ENCODE results near the gene FAM13C.

DNA sequence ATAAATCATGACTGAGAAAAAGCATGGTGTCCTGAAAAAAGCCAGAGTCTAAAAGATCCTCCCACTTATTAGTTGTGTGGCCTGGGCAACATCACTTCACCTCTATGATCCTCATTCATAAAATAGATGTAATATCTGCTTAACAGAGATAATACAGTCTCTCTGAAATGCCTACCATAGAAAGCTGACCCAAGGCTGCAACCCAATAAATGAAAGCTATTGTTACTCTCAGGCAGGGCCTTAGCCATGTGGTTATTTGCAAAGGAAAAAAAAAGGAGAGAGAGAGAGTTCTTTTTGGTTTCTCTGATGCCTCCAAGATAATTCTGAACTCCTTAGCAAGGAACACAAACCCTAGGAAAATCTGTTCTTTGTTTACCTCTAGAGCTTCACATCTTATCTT is 7.9 kb downstream of the FAM13C start:
- TF ChIP-seq POLR2A (IDR thresholded peaks at IDR 0.05) (no peak), POLR2AphosphoS5 (IDR thresholded peaks at IDR 0.05) (no peak)
- TF ChIP-seq, protein P1, sequence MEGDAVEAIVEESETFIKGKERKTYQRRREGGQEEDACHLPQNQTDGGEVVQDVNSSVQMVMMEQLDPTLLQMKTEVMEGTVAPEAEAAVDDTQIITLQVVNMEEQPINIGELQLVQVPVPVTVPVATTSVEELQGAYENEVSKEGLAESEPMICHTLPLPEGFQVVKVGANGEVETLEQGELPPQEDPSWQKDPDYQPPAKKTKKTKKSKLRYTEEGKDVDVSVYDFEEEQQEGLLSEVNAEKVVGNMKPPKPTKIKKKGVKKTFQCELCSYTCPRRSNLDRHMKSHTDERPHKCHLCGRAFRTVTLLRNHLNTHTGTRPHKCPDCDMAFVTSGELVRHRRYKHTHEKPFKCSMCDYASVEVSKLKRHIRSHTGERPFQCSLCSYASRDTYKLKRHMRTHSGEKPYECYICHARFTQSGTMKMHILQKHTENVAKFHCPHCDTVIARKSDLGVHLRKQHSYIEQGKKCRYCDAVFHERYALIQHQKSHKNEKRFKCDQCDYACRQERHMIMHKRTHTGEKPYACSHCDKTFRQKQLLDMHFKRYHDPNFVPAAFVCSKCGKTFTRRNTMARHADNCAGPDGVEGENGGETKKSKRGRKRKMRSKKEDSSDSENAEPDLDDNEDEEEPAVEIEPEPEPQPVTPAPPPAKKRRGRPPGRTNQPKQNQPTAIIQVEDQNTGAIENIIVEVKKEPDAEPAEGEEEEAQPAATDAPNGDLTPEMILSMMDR (IDR thresholded peaks at IDR 0.05 in 8 of 11, conservative IDR thresholded peaks at IDR 0.05 in 3 of 11) = no peak

All from spleen (tissue), 7 donors.